Neural progenitor cell (in vitro differentiated cells): ENCODE measurements around the gene MAGEB3.

Source experiments
- EZH2 ChIP-seq: fragments of 200-600 bp; sonication (generic); IDR thresholded peaks from 2 replicates; pipeline ENCODE4 v1.6.1; 2017; ENCODE audit warnings: antibody characterized with exemption, mild to moderate bottlenecking, moderate library complexity
- EZH2phosphoT487 ChIP-seq: fragments of 200-600 bp; sonication (generic); IDR thresholded peaks from 2 replicates; pipeline ENCODE4 v1.6.1; 2017; ENCODE audit warnings: antibody characterized with exemption
- TF ChIP-seq, protein P1 (sequence below): fragments of 200-600 bp; sonication (generic); IDR thresholded peaks from 2 replicates; pipeline ENCODE4 v1.5.1; 2017; ENCODE audit warnings: antibody characterized with exemption, mild to moderate bottlenecking

DNA sequence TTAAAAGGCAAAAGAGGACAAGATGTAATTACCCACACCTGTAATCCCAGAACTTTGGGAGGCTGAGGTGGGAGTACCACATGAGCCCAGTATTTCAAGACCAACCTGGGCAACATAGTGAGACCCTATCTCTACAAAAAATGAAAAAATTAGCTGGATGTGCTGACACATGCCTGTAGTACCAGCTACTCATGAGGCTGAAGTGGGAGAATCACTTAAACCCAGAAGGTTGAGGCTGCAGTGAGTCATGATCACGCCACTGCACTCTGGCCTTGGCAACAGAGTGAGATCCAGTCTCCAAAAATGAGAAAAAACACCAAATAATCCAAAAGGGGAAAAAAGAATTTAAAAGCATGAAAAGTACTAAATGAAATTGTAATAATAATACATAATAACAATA, 47.9 kb downstream of the MAGEB3 start:
- TF ChIP-seq EZH2 (no peak), EZH2phosphoT487 (no peak)
- TF ChIP-seq, protein P1, sequence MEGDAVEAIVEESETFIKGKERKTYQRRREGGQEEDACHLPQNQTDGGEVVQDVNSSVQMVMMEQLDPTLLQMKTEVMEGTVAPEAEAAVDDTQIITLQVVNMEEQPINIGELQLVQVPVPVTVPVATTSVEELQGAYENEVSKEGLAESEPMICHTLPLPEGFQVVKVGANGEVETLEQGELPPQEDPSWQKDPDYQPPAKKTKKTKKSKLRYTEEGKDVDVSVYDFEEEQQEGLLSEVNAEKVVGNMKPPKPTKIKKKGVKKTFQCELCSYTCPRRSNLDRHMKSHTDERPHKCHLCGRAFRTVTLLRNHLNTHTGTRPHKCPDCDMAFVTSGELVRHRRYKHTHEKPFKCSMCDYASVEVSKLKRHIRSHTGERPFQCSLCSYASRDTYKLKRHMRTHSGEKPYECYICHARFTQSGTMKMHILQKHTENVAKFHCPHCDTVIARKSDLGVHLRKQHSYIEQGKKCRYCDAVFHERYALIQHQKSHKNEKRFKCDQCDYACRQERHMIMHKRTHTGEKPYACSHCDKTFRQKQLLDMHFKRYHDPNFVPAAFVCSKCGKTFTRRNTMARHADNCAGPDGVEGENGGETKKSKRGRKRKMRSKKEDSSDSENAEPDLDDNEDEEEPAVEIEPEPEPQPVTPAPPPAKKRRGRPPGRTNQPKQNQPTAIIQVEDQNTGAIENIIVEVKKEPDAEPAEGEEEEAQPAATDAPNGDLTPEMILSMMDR: no peak
